ENCODE results near the gene SLC11A2. TPM values are rescaled to one million over a fixed set of nuclear protein-coding genes. Genes with fewer than 3 reads are reported as not detected.

Gene SLC11A2
- total RNA-seq, 3 donors from 2014 or later (not counting 1 experiment from before 2014, with no cell fraction given), result 34.3 to 54.3 (median 42.7) TPM

- H3K27me3 Mint-ChIP-seq (ENCODE audit: low read depth in 2 of 2), result no peaks in the 10 kb centered on the region
- WGBS (ENCODE audit: insufficient coverage), result 70% methylated on average over 2 of the region's 4 CpGs
- Histone ChIP-seq H3K4me3 (ENCODE audit: low read length) (no peak overlapping the region), H3K9me3 (ENCODE audit: control insufficient read depth, insufficient read depth, low read length) (no peaks in the 10 kb centered on the region), H3K36me3 (ENCODE audit: control insufficient read depth, insufficient read depth, low read length) (no peaks in the 10 kb centered on the region), H3K27me3 (ENCODE audit: control insufficient read depth, insufficient read depth, low read length) (no peaks in the 10 kb centered on the region), H3K27ac (ENCODE audit: low read length) (no peak overlapping the region), H3K4me1 (ENCODE audit: control insufficient read depth, insufficient read depth, low read length) (no peaks in the 10 kb centered on the region)
- ATAC-seq, result no peak
- no peak for TF ChIP-seq CTCF (IDR thresholded peaks at IDR 0.05)
- no peak overlapping the region for H3K27ac Mint-ChIP-seq
- H3K9me3 Mint-ChIP-seq, result no peaks in the 10 kb centered on the region
- DNase-seq, result no peak
- intact Hi-C loops (cut with micrococcal nuclease), result no loop called here
- no peak overlapping the region for H3K4me3 Mint-ChIP-seq
- no peaks in the 10 kb centered on the region for H3K36me3 Mint-ChIP-seq
- peaks cover 0 to 1% of the 10 kb centered on the region in 2 donors for H3K4me1 Mint-ChIP-seq
Observed at GRCh38 chr12:50948798-50949197, 77.4 kb downstream of the SLC11A2 start.

- Mint-ChIP-seq H3K4me1 (peaks cover 0 to 5% of the 10 kb centered on the region in 2 donors), H3K27ac (no peak overlapping the region), H3K36me3 (no peaks in the 10 kb centered on the region), H3K9me3 (no peaks in the 10 kb centered on the region), H3K27me3 (ENCODE audit: low read depth in 2 of 2) (no peaks in the 10 kb centered on the region), H3K4me3 (no peak overlapping the region)
- intact Hi-C loops (cut with micrococcal nuclease), result no loop called here
- WGBS (ENCODE audit: insufficient coverage), result 95% methylated on average over 3 of the region's 3 CpGs
- Histone ChIP-seq H3K27me3 (ENCODE audit: control insufficient read depth, insufficient read depth, low read length) (no peaks in the 10 kb centered on the region), H3K9me3 (ENCODE audit: control insufficient read depth, insufficient read depth, low read length) (no peaks in the 10 kb centered on the region), H3K4me1 (ENCODE audit: control insufficient read depth, insufficient read depth, low read length) (no peaks in the 10 kb centered on the region), H3K27ac (ENCODE audit: low read length) (no peak overlapping the region), H3K4me3 (ENCODE audit: low read length) (no peak overlapping the region), H3K36me3 (ENCODE audit: control insufficient read depth, insufficient read depth, low read length) (no peaks in the 10 kb centered on the region)
- no peak for ATAC-seq
- no peak for TF ChIP-seq CTCF (IDR thresholded peaks at IDR 0.05)
- DNase-seq, result no peak
Observed at GRCh38 chr12:50947933-50948626, 78.1 kb downstream of the SLC11A2 start.

GRCh38 chr12:50937653-50938052, 88.5 kb downstream of the SLC11A2 start:
- ATAC-seq, result no peak
- Histone ChIP-seq H3K4me1 (ENCODE audit: control insufficient read depth, insufficient read depth, low read length) (no peaks in the 10 kb centered on the region), H3K27me3 (ENCODE audit: control insufficient read depth, insufficient read depth, low read length) (no peaks in the 10 kb centered on the region), H3K9me3 (ENCODE audit: control insufficient read depth, insufficient read depth, low read length) (peaks cover 5% of the 10 kb centered on the region), H3K27ac (ENCODE audit: low read length) (no peak overlapping the region), H3K4me3 (ENCODE audit: low read length) (no peak overlapping the region), H3K36me3 (ENCODE audit: control insufficient read depth, insufficient read depth, low read length) (peaks cover 8% of the 10 kb centered on the region)
- no peak for TF ChIP-seq CTCF (IDR thresholded peaks at IDR 0.05)
- Mint-ChIP-seq H3K4me3 (no peak overlapping the region), H3K27me3 (ENCODE audit: low read depth in 2 of 2) (no peaks in the 10 kb centered on the region), H3K27ac (no peak overlapping the region), H3K4me1 (peaks cover 6 to 11% of the 10 kb centered on the region in 2 donors), H3K9me3 (no peaks in the 10 kb centered on the region), H3K36me3 (no peaks in the 10 kb centered on the region)
- 84% methylated on average over 1 of the region's 1 CpG for whole genome bisulfite sequencing (ENCODE audit: insufficient coverage)
- DNase-seq, result no peak
- intact Hi-C loops (cut with micrococcal nuclease), result no loop called here
